Measurements from ENCODE around the gene EHMT1.

- TF ChIP-seq, protein P1, sequence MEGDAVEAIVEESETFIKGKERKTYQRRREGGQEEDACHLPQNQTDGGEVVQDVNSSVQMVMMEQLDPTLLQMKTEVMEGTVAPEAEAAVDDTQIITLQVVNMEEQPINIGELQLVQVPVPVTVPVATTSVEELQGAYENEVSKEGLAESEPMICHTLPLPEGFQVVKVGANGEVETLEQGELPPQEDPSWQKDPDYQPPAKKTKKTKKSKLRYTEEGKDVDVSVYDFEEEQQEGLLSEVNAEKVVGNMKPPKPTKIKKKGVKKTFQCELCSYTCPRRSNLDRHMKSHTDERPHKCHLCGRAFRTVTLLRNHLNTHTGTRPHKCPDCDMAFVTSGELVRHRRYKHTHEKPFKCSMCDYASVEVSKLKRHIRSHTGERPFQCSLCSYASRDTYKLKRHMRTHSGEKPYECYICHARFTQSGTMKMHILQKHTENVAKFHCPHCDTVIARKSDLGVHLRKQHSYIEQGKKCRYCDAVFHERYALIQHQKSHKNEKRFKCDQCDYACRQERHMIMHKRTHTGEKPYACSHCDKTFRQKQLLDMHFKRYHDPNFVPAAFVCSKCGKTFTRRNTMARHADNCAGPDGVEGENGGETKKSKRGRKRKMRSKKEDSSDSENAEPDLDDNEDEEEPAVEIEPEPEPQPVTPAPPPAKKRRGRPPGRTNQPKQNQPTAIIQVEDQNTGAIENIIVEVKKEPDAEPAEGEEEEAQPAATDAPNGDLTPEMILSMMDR (IDR thresholded peaks at IDR 0.05), result no peak
- TF ChIP-seq POLR2A (IDR thresholded peaks at IDR 0.05), result no peak
Measured at GRCh38 chr9:137685035-137685740, 66.4 kb downstream of the EHMT1 start.

Measured in right lobe of liver (tissue), 4 donors.